Activated CD8-positive, alpha-beta memory T cell treated with anti-CD3 and anti-CD28 coated beads, Interleukin-2, amount 10 ng/mL, durations not matched to agents 7 days and 5 days (primary cell): Measurements from ENCODE around the gene HBG1. TPM values are rescaled to one million over a fixed set of nuclear protein-coding genes. Genes with fewer than 3 reads are reported as not detected.

Experiments used
- ATAC-seq: fragments of 150-1000 bp; cut with Tn5 transposase; one replicate; pipeline ENCODE4 v1.10.0; 2021; ENCODE audit warnings: moderate library complexity
- CTCF ChIA-PET: fragments of 350-600 bp; sonication (Branson Sonifier 250); formaldehyde crosslinking; loops from one replicate; lab custom pipeline; 2021; ENCODE audit warnings: antibody characterized with exemption; lab: Charles Lee
- DNase-seq: peaks from one replicate; pipeline ENCODE4 v3.0.0-alpha.2; 2020
- H3K27ac Mint-ChIP-seq: one replicate; pipeline ENCODE4 v1.8.0; 2021; ENCODE audit warnings: mild to moderate bottlenecking, mixed read lengths
- H3K27me3 Mint-ChIP-seq: one replicate; pipeline ENCODE4 v1.8.0; 2021; ENCODE audit warnings: mixed read lengths
- H3K36me3 Mint-ChIP-seq: one replicate; pipeline ENCODE4 v1.8.0; 2021; ENCODE audit warnings: mild to moderate bottlenecking, mixed read lengths
- H3K4me1 Mint-ChIP-seq: one replicate; pipeline ENCODE4 v1.8.0; 2021; ENCODE audit warnings: mixed read lengths
- H3K4me3 Mint-ChIP-seq: one replicate; pipeline ENCODE4 v1.8.0; 2021; ENCODE audit warnings: mild to moderate bottlenecking, moderate library complexity, mixed read lengths
- H3K9me3 Mint-ChIP-seq: one replicate; pipeline ENCODE4 v1.8.0; 2022; ENCODE audit warnings: low read depth, mixed read lengths
- total RNA-seq, 2 experiments: library from RNA; stranded (reverse); gene quantifications; one replicate each; pipeline ENCODE4 v1.2.3, GENCODE V29; 2021

The HBG1 gene
- total RNA-seq, 2 experiments from 2014 or later, result not detected

GRCh38 chr11:5235364-5236095 is 14.1 kb downstream of the HBG1 start:
- no peak for DNase-seq
- Mint-ChIP-seq H3K9me3 (no peaks in the 10 kb centered on the region), H3K4me1 (peaks cover 10% of the 10 kb centered on the region), H3K27ac (no peak overlapping the region), H3K4me3 (no peak overlapping the region), H3K36me3 (no peaks in the 10 kb centered on the region), H3K27me3 (peaks cover 16% of the 10 kb centered on the region)
- no peak for ATAC-seq
- CTCF ChIA-PET, result no interaction called here

GRCh38 chr11:5234381-5234834 is 15.2 kb downstream of the HBG1 start, which contains the start of gene HBD:
HBD (minus strand) TSS chr11:5234483; CDS start chr11:5234433, 50 bp downstream.
- H3K27me3 Mint-ChIP-seq, result peaks cover 16% of the 10 kb centered on the region
- no peaks in the 10 kb centered on the region for H3K9me3 Mint-ChIP-seq
- H3K4me1 Mint-ChIP-seq, result peaks cover 10% of the 10 kb centered on the region
- CTCF ChIA-PET, result no interaction called here
- no peaks in the 10 kb centered on the region for H3K36me3 Mint-ChIP-seq
- ATAC-seq (peak; percentile 75), DNase-seq (no peak)
- no peak within 1 kb of the TSS for H3K4me3 Mint-ChIP-seq
- H3K27ac Mint-ChIP-seq, result no peak within 1 kb of the TSS

GRCh38 chr11:5233307-5233706 is 16.4 kb downstream of the HBG1 start:
- Mint-ChIP-seq H3K4me1 (peaks cover 10% of the 10 kb centered on the region), H3K27me3 (peaks cover 14% of the 10 kb centered on the region), H3K9me3 (no peaks in the 10 kb centered on the region), H3K27ac (no peak overlapping the region), H3K36me3 (no peaks in the 10 kb centered on the region), H3K4me3 (no peak overlapping the region)
- DNase-seq, result no peak
- ATAC-seq, result no peak
- CTCF ChIA-PET, result no interaction called here

- Mint-ChIP-seq H3K4me3 (no peak overlapping the region), H3K27me3 (peaks cover 14% of the 10 kb centered on the region), H3K27ac (no peak overlapping the region), H3K4me1 (peaks cover 10% of the 10 kb centered on the region), H3K36me3 (no peaks in the 10 kb centered on the region), H3K9me3 (no peaks in the 10 kb centered on the region)
- no peak for ATAC-seq
- CTCF ChIA-PET, result no interaction called here
- no peak for DNase-seq
Measured at GRCh38 chr11:5232821-5233220, 16.8 kb downstream of the HBG1 start.

- Mint-ChIP-seq H3K9me3 (no peaks in the 10 kb centered on the region), H3K27me3 (peaks cover 11% of the 10 kb centered on the region), H3K36me3 (no peaks in the 10 kb centered on the region), H3K4me1 (peaks cover 10% of the 10 kb centered on the region), H3K27ac (no peak overlapping the region), H3K4me3 (no peak overlapping the region)
- no peak for ATAC-seq
- CTCF ChIA-PET, result no interaction called here
- DNase-seq, result no peak
Measured at GRCh38 chr11:5232176-5232575, 17.5 kb downstream of the HBG1 start.

GRCh38 chr11:5231111-5231510 is 18.5 kb downstream of the HBG1 start:
- Mint-ChIP-seq H3K9me3 (no peaks in the 10 kb centered on the region), H3K27me3 (peaks cover 9% of the 10 kb centered on the region), H3K36me3 (no peaks in the 10 kb centered on the region), H3K27ac (no peak overlapping the region), H3K4me3 (no peak overlapping the region), H3K4me1 (peaks cover 10% of the 10 kb centered on the region)
- no peak for ATAC-seq
- CTCF ChIA-PET, result no interaction called here
- no peak for DNase-seq

GRCh38 chr11:5230266-5230665 is 19.4 kb downstream of the HBG1 start:
- H3K36me3 Mint-ChIP-seq, result no peaks in the 10 kb centered on the region

GRCh38 chr11:5229796-5230195 is 19.9 kb downstream of the HBG1 start:
- CTCF ChIA-PET, result no interaction called here
- no peak overlapping the region for H3K27ac Mint-ChIP-seq
- no peak for ATAC-seq
- DNase-seq, result no peak
- H3K27me3 Mint-ChIP-seq, result no peaks in the 10 kb centered on the region
- no peak overlapping the region for H3K4me3 Mint-ChIP-seq
- H3K9me3 Mint-ChIP-seq, result no peaks in the 10 kb centered on the region
- H3K4me1 Mint-ChIP-seq, result peaks cover 10% of the 10 kb centered on the region
- H3K36me3 Mint-ChIP-seq, result no peaks in the 10 kb centered on the region

More at GRCh38 chr11:5230266-5230665, 19.4 kb downstream of the HBG1 start:
- no peak overlapping the region for H3K4me3 Mint-ChIP-seq
- H3K9me3 Mint-ChIP-seq, result no peaks in the 10 kb centered on the region
- H3K4me1 Mint-ChIP-seq, result peaks cover 10% of the 10 kb centered on the region
- H3K27ac Mint-ChIP-seq, result no peak overlapping the region
- no peak for DNase-seq
- H3K27me3 Mint-ChIP-seq, result peaks cover 2% of the 10 kb centered on the region
- no peak for ATAC-seq
- CTCF ChIA-PET, result no interaction called here

- no peak for DNase-seq
- Mint-ChIP-seq H3K9me3 (no peaks in the 10 kb centered on the region), H3K36me3 (no peaks in the 10 kb centered on the region), H3K4me1 (peaks cover 7% of the 10 kb centered on the region), H3K27me3 (no peaks in the 10 kb centered on the region), H3K27ac (no peak overlapping the region), H3K4me3 (no peak overlapping the region)
- ATAC-seq, result no peak
- CTCF ChIA-PET, result no interaction called here
Measured at GRCh38 chr11:5229356-5229755, 20.3 kb downstream of the HBG1 start.

GRCh38 chr11:5228124-5228523 is 21.5 kb downstream of the HBG1 start:
- DNase-seq, result no peak
- CTCF ChIA-PET, result no interaction called here
- Mint-ChIP-seq H3K27me3 (no peaks in the 10 kb centered on the region), H3K27ac (no peak overlapping the region), H3K4me1 (no peaks in the 10 kb centered on the region), H3K9me3 (no peaks in the 10 kb centered on the region), H3K36me3 (no peaks in the 10 kb centered on the region), H3K4me3 (no peak overlapping the region)
- ATAC-seq, result no peak

- Mint-ChIP-seq H3K4me3 (no peak overlapping the region), H3K9me3 (no peaks in the 10 kb centered on the region), H3K27ac (no peak overlapping the region), H3K27me3 (no peaks in the 10 kb centered on the region), H3K36me3 (no peaks in the 10 kb centered on the region), H3K4me1 (no peaks in the 10 kb centered on the region)
- CTCF ChIA-PET, result no interaction called here
- DNase-seq, result no peak
- ATAC-seq, result no peak
Measured at GRCh38 chr11:5227681-5228080, 22.0 kb downstream of the HBG1 start.

GRCh38 chr11:5226732-5227310 is 22.8 kb downstream of the HBG1 start, which contains the start of gene HBB:
HBB (minus strand) TSS chr11:5227071; CDS start chr11:5227021, 50 bp downstream.
- H3K4me3 Mint-ChIP-seq, result no peak within 1 kb of the TSS
- DNase-seq (no peak), ATAC-seq (no peak)
- H3K9me3 Mint-ChIP-seq, result no peaks in the 10 kb centered on the region
- no peaks in the 10 kb centered on the region for H3K36me3 Mint-ChIP-seq
- CTCF ChIA-PET, result no interaction called here
- H3K4me1 Mint-ChIP-seq, result no peaks in the 10 kb centered on the region
- no peaks in the 10 kb centered on the region for H3K27me3 Mint-ChIP-seq
- H3K27ac Mint-ChIP-seq, result no peak within 1 kb of the TSS

- H3K4me3 Mint-ChIP-seq, result no peak overlapping the region
- H3K27ac Mint-ChIP-seq, result no peak overlapping the region
- CTCF ChIA-PET, result no interaction called here
- H3K9me3 Mint-ChIP-seq, result no peaks in the 10 kb centered on the region
- DNase-seq (no peak), ATAC-seq (no peak)
- no peaks in the 10 kb centered on the region for H3K4me1 Mint-ChIP-seq
- no peaks in the 10 kb centered on the region for H3K27me3 Mint-ChIP-seq
- no peaks in the 10 kb centered on the region for H3K36me3 Mint-ChIP-seq
Measured at GRCh38 chr11:5225480-5225871, 24.2 kb downstream of the HBG1 start.
